ENCODE measurements around the gene PSMD6.

- TF ChIP-seq EP300 (IDR thresholded peaks at IDR 0.05; ENCODE audit: low read depth): no peak
- no peak for TF ChIP-seq CTCF (IDR thresholded peaks at IDR 0.05)
- TF ChIP-seq POLR2AphosphoS5 (IDR thresholded peaks at IDR 0.05): no peak
- no peak for TF ChIP-seq POLR2A (IDR thresholded peaks at IDR 0.05)
These were observed 3.1 kb upstream of the PSMD6 start for GRCh38 chr3:64026346-64026745.
